HG03095 (cell line): ENCODE data around the gene KRTAP5-1.

Source experiments
- ATAC-seq: cut with Tn5 transposase; IDR thresholded peaks from one replicate; pipeline ENCODE4 v1.9.1; 2021; ENCODE audit warnings: moderate library complexity; ENCODE audit not compliant: unreplicated experiment

KRTAP5-1 gene

GRCh38 chr11:1560649-1561251 is 24.3 kb downstream of the KRTAP5-1 start:
- no peak for ATAC-seq

- ATAC-seq, result no peak
These were observed 25.0 kb downstream of the KRTAP5-1 start for GRCh38 chr11:1560002-1560648.

DNA sequence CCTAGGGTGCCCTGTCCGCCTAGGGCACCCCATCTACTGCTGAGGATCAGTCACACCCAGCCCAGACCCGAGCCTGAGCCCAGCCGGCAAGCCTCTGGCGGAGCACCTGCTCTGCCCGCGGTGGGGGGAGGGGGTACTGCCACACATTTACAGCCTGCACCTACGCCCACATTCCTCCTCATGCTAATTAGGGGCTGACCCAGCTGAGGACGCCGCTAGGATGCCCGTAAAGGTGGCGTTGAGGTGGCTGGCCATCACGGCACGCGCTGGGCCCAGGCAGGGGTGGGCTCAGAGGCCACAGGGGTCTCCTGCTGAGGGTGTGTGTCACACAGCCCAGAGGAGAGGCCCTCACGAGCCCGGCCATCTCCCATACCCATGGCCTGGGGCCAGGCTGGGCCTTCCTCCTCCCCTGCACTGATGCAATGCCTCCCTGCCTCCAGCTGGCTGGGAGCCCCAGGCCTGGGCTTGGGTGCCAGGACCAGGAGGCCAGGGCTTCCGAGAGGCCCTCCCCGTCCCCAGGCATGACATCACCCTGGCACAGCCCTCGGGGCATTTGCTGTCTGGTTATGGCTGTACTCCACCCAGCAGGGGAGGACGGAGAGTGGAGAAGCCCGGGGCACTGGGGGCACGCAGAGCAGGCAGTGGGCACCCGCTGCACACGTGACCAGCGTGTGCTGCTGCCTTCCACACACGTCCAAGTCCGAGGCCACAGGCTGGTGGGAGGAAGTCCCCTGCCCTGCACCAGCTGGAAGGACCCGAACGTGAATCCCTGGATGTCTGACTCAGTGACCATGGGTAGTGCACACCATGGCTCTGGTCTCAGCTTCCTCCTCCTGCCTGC is 25.8 kb downstream of the KRTAP5-1 start:
- no peak for ATAC-seq

DNA sequence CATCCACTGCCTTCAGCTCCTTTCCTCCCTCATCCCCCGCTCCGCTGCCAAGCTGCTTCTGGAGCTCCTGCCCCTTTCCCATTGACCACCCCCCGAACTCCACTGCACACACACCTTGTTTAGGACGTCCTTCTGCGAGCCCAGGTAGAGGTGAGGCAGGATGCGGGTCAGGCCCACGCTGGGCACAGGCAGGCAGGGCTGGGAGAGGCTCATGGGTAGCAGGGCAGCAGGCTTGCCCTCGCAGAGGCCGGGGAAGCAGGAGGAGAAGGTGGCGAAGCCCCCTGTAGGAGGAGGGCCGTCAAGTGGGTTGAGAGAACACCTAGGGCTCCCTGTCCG is 26.3 kb downstream of the KRTAP5-1 start:
- no peak for ATAC-seq

- ATAC-seq, result no peak
These were observed 26.9 kb downstream of the KRTAP5-1 start for GRCh38 chr11:1557904-1558774.

- no peak for ATAC-seq
These were observed 27.8 kb downstream of the KRTAP5-1 start for GRCh38 chr11:1557051-1557884.

GRCh38 chr11:1556278-1556902 is 28.7 kb downstream of the KRTAP5-1 start:
- no peak for ATAC-seq

DNA sequence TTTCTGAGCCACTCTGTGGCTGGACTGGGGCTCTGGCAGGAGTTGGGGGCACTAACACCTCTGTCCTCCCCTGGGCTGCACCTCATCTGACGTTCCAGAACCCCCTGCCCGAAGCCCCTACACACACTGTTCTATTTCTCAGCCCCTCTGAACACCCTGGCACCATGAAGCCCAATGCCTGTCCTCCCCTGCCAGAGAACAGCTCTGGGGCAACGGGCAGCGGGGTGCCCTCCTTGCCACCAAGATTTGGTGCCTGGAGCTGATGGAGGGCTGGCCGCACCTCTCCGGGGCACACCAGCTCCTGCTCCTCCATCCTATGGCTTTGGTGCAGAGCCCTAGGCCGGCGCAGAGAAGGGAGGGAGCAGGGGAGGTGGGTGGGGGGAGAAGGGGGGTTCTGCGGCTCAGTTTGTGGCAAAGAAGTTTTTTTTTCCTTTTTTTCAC is 29.4 kb downstream of the KRTAP5-1 start:
- no peak for ATAC-seq

DNA sequence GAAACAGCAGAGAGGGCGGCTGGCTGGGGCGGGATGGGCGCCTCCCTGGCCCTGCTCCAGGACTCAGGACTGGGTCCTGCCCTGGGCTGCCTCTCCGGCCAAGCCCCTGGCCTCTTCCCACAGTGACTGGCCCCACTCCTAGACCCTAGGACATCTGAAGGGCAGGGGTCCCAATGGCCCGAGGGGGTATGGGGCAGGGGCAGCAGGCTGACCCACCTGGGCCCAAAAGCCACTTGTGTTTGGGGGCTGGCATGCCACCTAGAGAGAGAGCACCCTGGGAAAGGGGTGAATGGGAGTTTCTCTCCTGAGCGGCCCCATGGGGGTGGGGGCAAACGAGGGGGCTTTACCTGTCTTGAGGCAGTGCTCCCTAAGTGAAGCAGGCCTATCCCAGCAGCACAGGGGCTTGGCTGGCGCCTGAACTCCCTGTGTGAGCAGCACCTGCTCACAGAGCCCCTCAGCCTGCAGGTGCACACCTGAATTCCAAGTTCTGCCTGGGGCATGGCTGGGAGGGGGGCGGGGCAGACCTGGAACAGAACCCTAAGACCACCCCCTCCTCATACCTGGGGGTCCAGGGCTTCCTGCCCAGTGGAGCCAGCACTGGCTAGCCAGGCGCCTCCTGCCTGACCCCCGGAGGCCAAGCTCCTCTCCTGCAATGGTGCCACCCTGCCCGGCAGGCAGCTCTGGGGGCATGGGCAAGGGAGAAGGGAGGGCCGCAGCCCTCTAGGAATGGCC is 29.9 kb downstream of the KRTAP5-1 start:
- ATAC-seq, result no peak

GRCh38 chr11:1553808-1554594 is 31.1 kb downstream of the KRTAP5-1 start:
- ATAC-seq, result no peak

DNA sequence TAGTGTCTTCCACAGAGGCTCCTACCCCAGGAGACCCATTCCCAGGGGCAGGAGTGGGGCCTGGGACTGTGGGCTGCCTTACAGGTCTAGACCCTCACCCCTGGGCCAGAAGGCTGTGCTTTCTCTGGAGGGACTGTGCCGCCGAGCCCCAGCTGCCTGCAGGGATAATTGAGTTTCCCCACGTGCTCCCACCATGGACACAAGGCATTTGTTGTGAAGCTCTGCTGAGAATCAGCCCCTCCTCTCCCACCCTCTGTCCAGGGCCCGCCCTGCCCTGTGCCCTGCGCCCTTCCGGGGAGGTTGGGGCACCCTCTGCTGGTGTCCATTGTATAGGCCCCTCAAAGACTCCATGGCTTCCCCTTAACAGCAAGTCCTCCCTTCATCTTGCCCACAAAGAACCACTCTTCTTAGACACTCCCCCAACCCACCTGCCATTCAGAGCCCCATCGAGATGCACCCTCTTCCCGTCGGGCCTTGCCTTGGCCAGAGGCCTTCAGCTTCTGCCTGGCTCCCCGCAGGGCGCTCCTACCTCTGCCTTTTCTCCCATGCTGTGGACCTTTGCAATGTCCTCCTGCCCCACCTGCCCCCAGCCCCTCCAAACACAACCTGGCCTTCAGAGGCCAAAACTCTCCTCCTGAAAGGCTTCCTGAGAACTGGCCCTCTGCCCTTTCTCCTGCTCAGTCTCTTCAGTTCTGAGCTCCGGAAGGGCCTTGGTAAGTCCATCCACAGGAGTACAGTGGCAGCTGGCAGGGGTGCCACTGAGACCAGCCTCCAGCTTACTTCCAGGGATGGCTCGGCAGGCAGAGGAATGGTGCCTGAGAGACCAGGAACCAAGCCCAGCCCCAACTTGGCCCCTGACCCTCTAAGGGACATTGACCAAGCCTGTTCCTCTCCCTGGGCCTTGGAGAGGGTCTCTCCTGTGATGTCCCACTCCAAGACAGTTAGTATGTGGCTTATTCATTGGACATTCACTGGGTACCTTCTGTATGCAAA is 35.4 kb downstream of the KRTAP5-1 start:
- no peak for ATAC-seq

DNA sequence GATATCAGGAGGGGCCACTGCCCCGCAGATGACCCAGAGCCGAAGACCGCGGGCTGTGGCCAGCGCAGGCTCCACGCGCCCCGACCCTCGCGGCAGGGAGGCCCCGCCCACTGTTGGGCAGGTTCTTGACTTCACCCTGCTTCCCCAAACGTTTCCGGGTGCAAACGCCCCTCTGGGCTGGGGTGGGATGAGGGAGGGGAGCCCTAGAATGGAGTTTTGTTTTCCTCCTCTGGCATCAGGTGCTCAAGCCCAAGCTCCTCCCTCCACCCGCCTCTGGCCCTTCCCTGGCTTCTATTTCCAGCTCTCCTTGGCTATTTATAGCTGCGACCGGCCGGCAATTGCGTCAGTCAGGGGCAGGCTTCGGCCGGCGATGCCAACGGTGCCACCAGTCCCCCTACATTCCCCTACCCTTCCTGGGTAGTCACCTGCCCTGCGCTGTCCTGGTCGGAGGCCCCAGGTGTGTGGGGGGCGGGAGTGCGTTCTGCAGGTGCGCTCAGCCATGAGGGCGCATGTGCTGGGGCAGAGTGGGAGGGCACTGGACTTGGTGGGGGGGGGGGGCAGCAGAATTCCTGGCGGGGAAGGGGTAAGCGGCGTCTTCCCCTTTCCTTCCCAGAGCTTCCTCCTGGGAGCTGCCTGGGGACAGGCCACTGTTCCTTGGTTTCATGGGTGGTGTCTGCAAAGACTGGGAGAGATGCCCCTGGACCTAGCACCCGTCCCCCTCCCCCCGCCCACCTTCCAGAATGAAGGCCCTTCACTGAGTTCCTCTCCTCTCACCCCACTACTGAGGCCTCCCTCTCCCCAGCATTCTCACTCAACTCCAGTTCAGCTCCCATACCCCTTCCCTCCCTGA is 36.6 kb downstream of the KRTAP5-1 start:
- ATAC-seq, result no peak

- no peak for ATAC-seq
These were observed 37.5 kb downstream of the KRTAP5-1 start for GRCh38 chr11:1547467-1548098.

DNA sequence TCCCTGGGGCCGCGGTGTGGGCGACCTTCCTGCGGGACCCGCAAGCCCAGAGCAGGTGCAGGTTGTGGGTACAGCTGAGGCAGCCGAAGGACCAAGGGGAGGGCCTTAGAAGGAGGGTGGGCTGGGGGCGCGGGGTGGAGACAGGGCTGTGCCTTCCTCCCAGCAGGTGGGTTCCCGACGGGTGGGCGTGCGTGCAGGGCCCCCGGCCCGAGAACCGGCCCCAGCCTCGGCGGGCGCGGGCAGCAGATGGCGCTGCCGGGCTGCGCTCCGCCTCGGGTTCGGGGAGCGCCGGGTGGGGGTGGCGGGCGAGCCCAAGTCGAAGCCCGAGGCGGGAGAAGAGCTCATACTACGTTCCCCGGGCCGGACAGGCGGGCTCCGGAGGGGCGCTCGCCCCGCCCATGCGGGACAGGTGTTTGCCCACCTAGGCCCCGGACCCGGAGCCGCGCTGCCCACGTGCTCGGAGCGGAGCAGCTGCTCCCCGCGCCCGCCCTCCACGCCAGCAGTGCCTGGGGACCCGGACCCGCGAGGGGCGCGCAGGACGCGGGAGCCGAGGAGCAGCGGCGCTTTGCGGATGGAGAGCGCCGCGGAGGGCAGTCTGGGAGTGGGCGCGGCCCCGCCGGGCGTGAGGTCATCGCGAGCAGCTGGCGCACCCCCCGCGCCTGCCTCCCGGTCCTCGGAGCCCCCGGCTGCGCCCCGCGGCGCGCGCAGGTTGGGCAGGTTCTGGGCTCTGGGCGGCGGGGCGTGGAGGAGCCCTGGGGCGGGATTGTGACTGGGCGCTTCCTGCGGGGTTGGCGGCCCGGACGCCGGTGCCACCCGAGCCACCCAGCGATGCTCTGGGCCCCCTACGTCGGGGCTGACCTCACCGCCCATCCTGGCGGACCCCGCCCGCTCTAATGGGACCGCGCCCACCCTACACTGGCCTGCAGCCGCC is 38.3 kb downstream of the KRTAP5-1 start:
- no peak for ATAC-seq

DNA sequence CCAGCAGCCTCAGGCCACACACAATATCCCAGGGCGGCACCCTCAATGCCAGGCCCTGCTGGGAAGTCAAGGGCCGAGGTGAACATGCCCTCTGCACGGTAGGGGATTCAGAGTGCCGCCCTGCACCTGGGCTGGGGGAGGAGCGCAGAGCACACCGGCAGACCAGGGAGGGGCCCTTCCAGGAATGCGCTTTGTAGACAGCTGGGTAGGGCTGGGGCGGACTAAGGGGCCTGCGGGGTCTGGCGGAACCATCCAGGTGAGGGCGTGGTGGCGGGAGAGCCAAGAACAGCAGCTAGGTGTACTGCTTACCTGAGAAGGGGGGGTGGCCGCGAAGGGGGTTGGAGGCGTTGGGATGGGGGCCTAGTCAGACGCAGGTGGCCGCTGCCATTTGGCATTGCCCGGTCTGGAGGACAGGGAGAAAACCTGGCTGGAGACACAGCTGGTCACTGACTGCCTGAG is 39.0 kb downstream of the KRTAP5-1 start:
- ATAC-seq, result no peak
